ENCODE measurements around the gene MAP3K7. TPM values are rescaled to one million over a fixed set of nuclear protein-coding genes. Genes with fewer than 3 reads are reported as not detected.

MAP3K7 gene
- total RNA-seq, 2 donors from 2014 or later = 17.1 to 17.5 TPM

- no peak for TF ChIP-seq CTCF (IDR thresholded peaks at IDR 0.05)
- H3K9me3 ChIP-seq = no peaks in the 10 kb centered on the region
- peaks cover 0 to 10% of the 10 kb centered on the region in 2 donors for H3K4me1 ChIP-seq
- peak overlapping the region; percentile 46 to 62 for H3K27ac ChIP-seq
- H3K36me3 ChIP-seq = no peaks in the 10 kb centered on the region
- no peaks in the 10 kb centered on the region for H3K27me3 ChIP-seq
- peak overlapping the region; percentile 55 to 64 for H3K4me3 ChIP-seq
- DNase-seq (ENCODE audit: low spot score) = no peak
These were observed 24.9 kb upstream of the MAP3K7 start for GRCh38 chr6:90611543-90612312.

GRCh38 chr6:90610751-90611542 lies 24.1 kb upstream of the MAP3K7 start:
- Histone ChIP-seq H3K4me1 (peaks cover 0 to 10% of the 10 kb centered on the region in 2 donors), H3K4me3 (peak overlapping the region; percentile 55 to 64), H3K9me3 (no peaks in the 10 kb centered on the region), H3K27me3 (no peaks in the 10 kb centered on the region), H3K36me3 (no peaks in the 10 kb centered on the region), H3K27ac (peak overlapping the region; percentile 46 to 62)
- no peak for TF ChIP-seq CTCF (IDR thresholded peaks at IDR 0.05)
- no peak for DNase-seq (ENCODE audit: low spot score)

GRCh38 chr6:90610301-90610750 lies 23.5 kb upstream of the MAP3K7 start:
- peak overlapping the region; percentile 55 to 64 for H3K4me3 ChIP-seq
- no peaks in the 10 kb centered on the region for H3K9me3 ChIP-seq
- no peaks in the 10 kb centered on the region for H3K27me3 ChIP-seq
- DNase-seq (ENCODE audit: low spot score) = no peak
- no peak for TF ChIP-seq CTCF (IDR thresholded peaks at IDR 0.05)
- no peaks in the 10 kb centered on the region for H3K36me3 ChIP-seq
- peak overlapping the region; percentile 46 to 62 for H3K27ac ChIP-seq
- peaks cover 0 to 10% of the 10 kb centered on the region in 2 donors for H3K4me1 ChIP-seq

- H3K4me1 ChIP-seq = no peaks in the 10 kb centered on the region
- no peaks in the 10 kb centered on the region for H3K36me3 ChIP-seq
- DNase-seq (ENCODE audit: low spot score) = no peak
- H3K27ac ChIP-seq = no peak overlapping the region
- H3K27me3 ChIP-seq = no peaks in the 10 kb centered on the region
- no peak overlapping the region for H3K4me3 ChIP-seq
- no peaks in the 10 kb centered on the region for H3K9me3 ChIP-seq
- no peak for TF ChIP-seq CTCF (IDR thresholded peaks at IDR 0.05)
These were observed 19.0 kb upstream of the MAP3K7 start for GRCh38 chr6:90605749-90606340.

- TF ChIP-seq CTCF (IDR thresholded peaks at IDR 0.05) = no peak
- no peak overlapping the region for H3K27ac ChIP-seq
These were observed 17.7 kb upstream of the MAP3K7 start for GRCh38 chr6:90604546-90604945.

More at GRCh38 chr6:90604546-90604945, 17.7 kb upstream of the MAP3K7 start:
- Histone ChIP-seq H3K4me3 (no peak overlapping the region), H3K9me3 (no peaks in the 10 kb centered on the region), H3K27me3 (no peaks in the 10 kb centered on the region), H3K4me1 (no peaks in the 10 kb centered on the region), H3K36me3 (no peaks in the 10 kb centered on the region)
- no peak for DNase-seq (ENCODE audit: low spot score)
